GM12878 (cell line): ENCODE data around the gene DEXI. TPM values are rescaled to one million over a fixed set of nuclear protein-coding genes. Genes with fewer than 3 reads are reported as not detected.

ENCODE experiments used
- ATF7 ChIP-seq: fragments of 450-650 bp; IDR thresholded peaks from 2 replicates; pipeline ENCODE4 v1.6.1; 2016; ENCODE audit warnings: low read depth, mild to moderate bottlenecking
- BHLHE40 ChIP-seq, 2 experiments: fragments of 450-650 bp in 1 of 2; IDR thresholded peaks; 2 replicates each; pipeline ENCODE4 v1.6.1; 2011 to 2017; ENCODE audit warnings: low read depth in 2 of 2, borderline replicate concordance in 1 of 2, improper control_type of control experiment in 1 of 2, low read length in 1 of 2, mild to moderate bottlenecking in 1 of 2
- BRCA1 ChIP-seq: IDR thresholded peaks from 2 replicates; pipeline ENCODE4 v1.6.1; 2011; ENCODE audit warnings: low read depth, low read length, improper control_type of control experiment
- CBX3 ChIP-seq: fragments of 200-600 bp; sonication (generic); IDR thresholded peaks from 2 replicates; pipeline ENCODE4 v1.6.1; 2016; ENCODE audit warnings: low read depth, borderline replicate concordance
- DPF2 ChIP-seq: fragments of 450-650 bp; IDR thresholded peaks from 2 replicates; pipeline ENCODE4 v1.6.1; 2017; ENCODE audit warnings: mild to moderate bottlenecking
- GATAD2B ChIP-seq: fragments of 450-650 bp; conservative IDR thresholded peaks from 2 replicates; pipeline ENCODE4 v1.6.1; 2017; ENCODE audit warnings: low read depth, mild to moderate bottlenecking, moderate library complexity
- NFYA ChIP-seq: IDR thresholded peaks from 2 replicates; pipeline ENCODE4 v1.6.1; 2011; ENCODE audit warnings: low read depth, mild to moderate bottlenecking, low read length, improper control_type of control experiment, borderline replicate concordance
- SIN3A ChIP-seq: IDR thresholded peaks from 2 replicates; pipeline ENCODE4 v1.6.1; 2012; ENCODE audit warnings: low read depth, low read length, improper control_type of control experiment
- SMAD1 ChIP-seq: fragments of 450-650 bp; IDR thresholded peaks from 2 replicates; pipeline ENCODE4 v1.6.1; 2018; ENCODE audit warnings: mild to moderate bottlenecking, low read depth; ENCODE audit not compliant: partially characterized antibody
- SRF ChIP-seq, 2 experiments: IDR thresholded peaks; 2 replicates each; pipeline ENCODE4 v1.6.1; 2011; ENCODE audit warnings: low read depth in 2 of 2, low read length in 2 of 2, mild to moderate bottlenecking in 1 of 2, moderate library complexity in 1 of 2
- SUPT20H ChIP-seq: IDR thresholded peaks from 2 replicates; pipeline ENCODE4 v1.6.1; 2011; ENCODE audit warnings: low read depth, mild to moderate bottlenecking, low read length, moderate library complexity, borderline replicate concordance; ENCODE audit not compliant: control insufficient read depth
- USF2 ChIP-seq: IDR thresholded peaks from 2 replicates; pipeline ENCODE4 v1.6.1; 2011; ENCODE audit warnings: low read depth, low read length, improper control_type of control experiment, borderline replicate concordance
- ZBTB11 ChIP-seq: fragments of 450-650 bp; formaldehyde crosslinking; IDR thresholded peaks from 2 replicates; pipeline ENCODE4 v1.5.0; 2022; ENCODE audit warnings: mild to moderate bottlenecking, missing genetic modification characterization
- ZBTB33 ChIP-seq: fragments of 450-650 bp; IDR thresholded peaks from 2 replicates; pipeline ENCODE4 v1.6.1; 2017; ENCODE audit warnings: mild to moderate bottlenecking
- ZNF207 ChIP-seq: fragments of 450-650 bp; IDR thresholded peaks from 2 replicates; pipeline ENCODE4 v1.6.1; 2014; ENCODE audit warnings: antibody characterized with exemption, mild to moderate bottlenecking, borderline replicate concordance
- ZZZ3 ChIP-seq: IDR thresholded peaks from 2 replicates; pipeline ENCODE4 v1.6.1; 2011; ENCODE audit warnings: low read depth; ENCODE audit not compliant: control insufficient read depth, insufficient read length
- polyA plus RNA-seq, 11 experiments: library from polyadenylated mRNA; depleted of rRNA in 4 of 11; unstranded in 6 of 11; stranded (reverse) in 5 of 11; fragments of >200 nt; fragmentation: Nextera tagmentation in 4 of 11; fragmentation: Illumina TruSeq in 1 of 11; extraction: Ambion mirVana in 4 of 11; extraction: Trizol in 1 of 11; gene quantifications; 1 replicate in 1 of 11; 2 replicates in 10 of 11; pipeline versions ENCODE4 v1.2.1 to v1.2.3, GENCODE V29; 2011 to 2016; ENCODE audit warnings: inconsistent platforms in 2 of 11, missing spikeins in 2 of 11, low read depth in 1 of 11
- total RNA-seq, 4 experiments: library from RNA; depleted of rRNA in 3 of 4; stranded (reverse); fragments of >200 nt in 3 of 4; fragmentation: Illumina TruSeq in 1 of 4; extraction: Trizol in 1 of 4; gene quantifications; 2 replicates each; pipeline versions ENCODE4 v1.2.1 to v1.2.3, GENCODE V29; 2013 to 2021
- TF ChIP-seq, protein P1 (sequence below): fragments of 450-650 bp; IDR thresholded peaks from 2 replicates; pipeline ENCODE4 v1.6.1; 2017; ENCODE audit warnings: borderline replicate concordance
- TF ChIP-seq, protein P2 (sequence below): fragments of 450-650 bp; IDR thresholded peaks from 2 replicates; pipeline ENCODE4 v1.6.1; 2017; ENCODE audit warnings: mild to moderate bottlenecking, moderate library complexity

Gene DEXI
- total and polyA plus RNA-seq, 10 of the 15 experiments (the other 5 are each of a cell fraction or from before 2014, with no cell fraction given) = 1.4 to 26.3 (median 18.4) TPM

DNA sequence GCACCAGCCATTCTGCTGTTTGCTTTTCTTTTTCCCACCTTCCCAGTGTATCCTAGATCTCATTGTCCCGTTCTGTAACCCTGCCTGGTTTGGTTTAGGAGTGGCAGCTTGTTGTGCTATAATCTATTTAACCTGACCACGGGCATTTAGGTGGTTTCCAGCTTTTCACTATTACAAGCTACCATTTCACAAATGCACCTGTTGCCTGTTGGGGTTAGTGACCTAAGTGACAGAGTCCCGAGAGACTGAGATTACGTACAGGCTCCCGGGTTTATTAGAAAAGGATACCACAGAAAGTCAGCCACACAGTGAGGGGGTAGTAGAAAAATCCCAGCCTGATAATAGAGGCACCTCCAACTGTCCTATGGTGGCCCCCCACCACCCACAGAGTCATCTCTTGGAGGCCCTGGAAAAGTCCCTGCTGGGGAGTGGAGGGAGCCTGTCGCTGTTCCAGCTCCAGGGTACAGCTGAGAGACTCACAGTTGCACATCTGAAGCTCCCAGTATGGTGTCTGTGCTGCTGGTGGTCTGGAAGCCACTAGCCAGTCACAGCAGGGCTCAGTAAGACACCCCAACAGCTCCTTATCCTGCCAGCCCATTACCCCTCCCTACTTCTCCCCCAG lies 23.3 kb upstream of the DEXI start (continued):
- TF ChIP-seq SRF (IDR thresholded peaks at IDR 0.05; ENCODE audit: low read depth in 2 of 2, low read length in 2 of 2) = no peak
- TF ChIP-seq, protein P1, sequence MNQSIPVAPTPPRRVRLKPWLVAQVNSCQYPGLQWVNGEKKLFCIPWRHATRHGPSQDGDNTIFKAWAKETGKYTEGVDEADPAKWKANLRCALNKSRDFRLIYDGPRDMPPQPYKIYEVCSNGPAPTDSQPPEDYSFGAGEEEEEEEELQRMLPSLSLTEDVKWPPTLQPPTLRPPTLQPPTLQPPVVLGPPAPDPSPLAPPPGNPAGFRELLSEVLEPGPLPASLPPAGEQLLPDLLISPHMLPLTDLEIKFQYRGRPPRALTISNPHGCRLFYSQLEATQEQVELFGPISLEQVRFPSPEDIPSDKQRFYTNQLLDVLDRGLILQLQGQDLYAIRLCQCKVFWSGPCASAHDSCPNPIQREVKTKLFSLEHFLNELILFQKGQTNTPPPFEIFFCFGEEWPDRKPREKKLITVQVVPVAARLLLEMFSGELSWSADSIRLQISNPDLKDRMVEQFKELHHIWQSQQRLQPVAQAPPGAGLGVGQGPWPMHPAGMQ = no peak; the same call in 1 of the 2 replicates
- peak; percentile 96 for TF ChIP-seq DPF2
- no peak for TF ChIP-seq SIN3A
- TF ChIP-seq ZNF207 = no peak
- TF ChIP-seq SUPT20H = no peak
- no peak for TF ChIP-seq ZBTB11 (CRISPR knock-in tag)
- no peak for TF ChIP-seq NFYA
- TF ChIP-seq CBX3 = no peak
- peak; percentile 85 to 87 for TF ChIP-seq BHLHE40 (IDR thresholded peaks at IDR 0.05; ENCODE audit: borderline replicate concordance in 1 of 2, low read depth in 2 of 2, low read length in 1 of 2)
- peak; percentile 78 for TF ChIP-seq SMAD1
- peak; percentile 92 for TF ChIP-seq GATAD2B
- no peak for TF ChIP-seq USF2
- peak; percentile 96 for TF ChIP-seq ATF7
- TF ChIP-seq ZZZ3 = no peak
- TF ChIP-seq, protein P2, sequence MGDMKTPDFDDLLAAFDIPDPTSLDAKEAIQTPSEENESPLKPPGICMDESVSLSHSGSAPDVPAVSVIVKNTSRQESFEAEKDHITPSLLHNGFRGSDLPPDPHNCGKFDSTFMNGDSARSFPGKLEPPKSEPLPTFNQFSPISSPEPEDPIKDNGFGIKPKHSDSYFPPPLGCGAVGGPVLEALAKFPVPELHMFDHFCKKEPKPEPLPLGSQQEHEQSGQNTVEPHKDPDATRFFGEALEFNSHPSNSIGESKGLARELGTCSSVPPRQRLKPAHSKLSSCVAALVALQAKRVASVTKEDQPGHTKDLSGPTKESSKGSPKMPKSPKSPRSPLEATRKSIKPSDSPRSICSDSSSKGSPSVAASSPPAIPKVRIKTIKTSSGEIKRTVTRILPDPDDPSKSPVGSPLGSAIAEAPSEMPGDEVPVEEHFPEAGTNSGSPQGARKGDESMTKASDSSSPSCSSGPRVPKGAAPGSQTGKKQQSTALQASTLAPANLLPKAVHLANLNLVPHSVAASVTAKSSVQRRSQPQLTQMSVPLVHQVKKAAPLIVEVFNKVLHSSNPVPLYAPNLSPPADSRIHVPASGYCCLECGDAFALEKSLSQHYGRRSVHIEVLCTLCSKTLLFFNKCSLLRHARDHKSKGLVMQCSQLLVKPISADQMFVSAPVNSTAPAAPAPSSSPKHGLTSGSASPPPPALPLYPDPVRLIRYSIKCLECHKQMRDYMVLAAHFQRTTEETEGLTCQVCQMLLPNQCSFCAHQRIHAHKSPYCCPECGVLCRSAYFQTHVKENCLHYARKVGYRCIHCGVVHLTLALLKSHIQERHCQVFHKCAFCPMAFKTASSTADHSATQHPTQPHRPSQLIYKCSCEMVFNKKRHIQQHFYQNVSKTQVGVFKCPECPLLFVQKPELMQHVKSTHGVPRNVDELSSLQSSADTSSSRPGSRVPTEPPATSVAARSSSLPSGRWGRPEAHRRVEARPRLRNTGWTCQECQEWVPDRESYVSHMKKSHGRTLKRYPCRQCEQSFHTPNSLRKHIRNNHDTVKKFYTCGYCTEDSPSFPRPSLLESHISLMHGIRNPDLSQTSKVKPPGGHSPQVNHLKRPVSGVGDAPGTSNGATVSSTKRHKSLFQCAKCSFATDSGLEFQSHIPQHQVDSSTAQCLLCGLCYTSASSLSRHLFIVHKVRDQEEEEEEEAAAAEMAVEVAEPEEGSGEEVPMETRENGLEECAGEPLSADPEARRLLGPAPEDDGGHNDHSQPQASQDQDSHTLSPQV = peak; percentile 97
- no peak for TF ChIP-seq BRCA1
- TF ChIP-seq ZBTB33 = no peak
